ENCODE results near the gene SFTA2.

SFTA2 gene

DNA sequence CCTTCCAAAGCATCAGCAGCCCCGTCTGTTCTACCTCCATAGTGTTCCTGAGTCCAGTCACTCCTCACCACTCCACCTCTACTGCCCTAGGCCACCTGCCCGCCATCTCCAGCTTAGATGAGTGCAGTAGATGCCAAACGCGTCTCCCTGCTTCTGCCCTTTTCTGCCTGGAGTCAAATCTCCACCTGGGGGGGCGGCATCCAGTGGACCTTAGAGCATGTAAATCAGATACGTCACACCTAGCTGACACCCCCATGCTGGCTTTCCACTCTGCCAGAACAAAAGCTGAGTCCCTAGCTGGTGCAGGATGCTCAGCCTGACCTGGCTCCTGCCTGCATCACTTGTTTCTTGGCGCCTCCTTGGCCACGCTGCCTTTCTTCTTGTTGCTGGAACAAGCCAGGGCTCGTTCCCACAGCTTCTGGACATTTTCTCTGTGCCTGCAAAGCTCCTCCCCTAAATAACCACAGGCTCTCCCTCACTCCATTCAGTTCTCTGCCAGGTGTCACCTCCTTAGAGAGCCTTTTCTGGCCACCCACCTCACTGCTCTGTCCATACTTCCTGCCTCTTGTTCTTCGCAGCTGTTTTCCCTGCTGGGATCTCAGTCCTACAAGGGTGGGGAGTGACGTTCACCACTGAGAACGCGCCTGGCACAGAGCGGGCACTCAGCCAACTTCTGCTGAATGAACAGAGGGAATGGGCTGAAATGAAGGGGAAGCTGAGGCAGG is 41.9 kb downstream of the SFTA2 start:
- no peak for DNase-seq (ENCODE audit: low read depth)

GRCh38 chr6:30889496-30889885 is 42.5 kb downstream of the SFTA2 start:
- no peak for DNase-seq (ENCODE audit: low read depth)

DNA sequence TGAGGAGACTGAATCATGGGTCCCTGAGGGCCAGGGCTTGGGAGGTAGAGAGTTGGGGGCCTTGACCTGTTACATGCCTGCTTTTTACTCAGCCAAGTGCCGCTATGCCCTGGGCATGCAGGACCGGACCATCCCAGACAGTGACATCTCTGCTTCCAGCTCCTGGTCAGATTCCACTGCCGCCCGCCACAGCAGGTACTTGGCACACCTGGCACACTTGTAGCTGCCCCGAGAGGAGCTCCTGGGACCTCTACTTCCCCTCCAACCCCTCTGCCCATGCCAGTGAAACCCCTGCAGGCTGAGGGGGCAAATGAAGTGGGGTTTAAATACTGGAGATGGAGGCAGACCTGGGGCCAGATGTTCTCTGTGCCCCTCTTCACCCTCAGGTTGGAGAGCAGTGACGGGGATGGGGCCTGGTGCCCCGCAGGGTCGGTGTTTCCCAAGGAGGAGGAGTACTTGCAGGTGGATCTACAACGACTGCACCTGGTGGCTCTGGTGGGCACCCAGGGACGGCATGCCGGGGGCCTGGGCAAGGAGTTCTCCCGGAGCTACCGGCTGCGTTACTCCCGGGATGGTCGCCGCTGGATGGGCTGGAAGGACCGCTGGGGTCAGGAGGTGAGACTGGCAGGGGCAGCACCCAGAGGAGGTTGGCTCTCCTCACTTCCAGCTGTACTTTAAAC is 43.0 kb downstream of the SFTA2 start:
- no peak for DNase-seq (ENCODE audit: low read depth)

DNA sequence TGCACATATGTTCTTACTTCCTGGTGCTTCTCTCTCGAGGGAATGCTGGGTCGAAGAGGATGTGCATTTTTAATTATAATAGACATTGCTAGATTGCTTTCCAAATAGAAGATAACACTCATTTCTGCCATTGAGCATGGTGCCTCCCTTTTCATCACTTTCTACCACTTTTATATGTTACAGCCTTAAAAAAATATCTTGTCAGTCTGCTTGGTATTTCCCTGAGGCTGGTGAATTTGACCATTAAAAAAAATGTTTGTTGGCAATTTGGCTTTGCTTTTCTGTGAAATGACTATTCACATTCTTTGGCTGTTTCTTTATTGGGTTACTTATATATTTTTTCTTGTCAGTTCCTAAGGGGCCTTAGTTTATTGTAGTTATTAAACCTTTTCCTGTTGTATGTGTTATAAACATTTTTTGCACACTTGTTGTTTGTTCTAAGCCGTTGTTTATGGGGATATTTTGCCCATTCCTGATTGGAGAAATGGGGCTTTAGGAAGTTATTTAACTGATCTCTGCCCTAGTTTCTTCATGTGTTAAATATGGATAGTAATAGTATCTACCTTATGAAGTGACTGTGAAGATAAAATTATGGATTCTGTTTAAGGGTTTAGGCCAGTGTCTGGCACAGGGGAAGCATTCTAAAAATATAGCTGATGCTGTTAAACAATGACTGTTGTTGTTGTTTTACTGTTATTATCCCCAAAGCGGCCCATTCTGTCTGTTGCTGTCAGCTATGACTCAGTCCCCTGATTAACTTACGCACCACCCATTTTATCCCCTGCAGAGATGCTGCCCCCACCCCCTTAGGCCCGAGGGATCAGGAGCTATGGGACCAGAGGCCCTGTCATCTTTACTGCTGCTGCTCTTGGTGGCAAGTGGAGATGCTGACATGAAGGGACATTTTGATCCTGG is 43.8 kb downstream of the SFTA2 start:
- no peak for DNase-seq (ENCODE audit: low read depth)

GRCh38 chr6:30886897-30887255 is 45.1 kb downstream of the SFTA2 start:
- DNase-seq (ENCODE audit: low read depth) = no peak

- no peak for DNase-seq (ENCODE audit: low read depth)
Measured at GRCh38 chr6:30885999-30886896, 45.7 kb downstream of the SFTA2 start.

DNA sequence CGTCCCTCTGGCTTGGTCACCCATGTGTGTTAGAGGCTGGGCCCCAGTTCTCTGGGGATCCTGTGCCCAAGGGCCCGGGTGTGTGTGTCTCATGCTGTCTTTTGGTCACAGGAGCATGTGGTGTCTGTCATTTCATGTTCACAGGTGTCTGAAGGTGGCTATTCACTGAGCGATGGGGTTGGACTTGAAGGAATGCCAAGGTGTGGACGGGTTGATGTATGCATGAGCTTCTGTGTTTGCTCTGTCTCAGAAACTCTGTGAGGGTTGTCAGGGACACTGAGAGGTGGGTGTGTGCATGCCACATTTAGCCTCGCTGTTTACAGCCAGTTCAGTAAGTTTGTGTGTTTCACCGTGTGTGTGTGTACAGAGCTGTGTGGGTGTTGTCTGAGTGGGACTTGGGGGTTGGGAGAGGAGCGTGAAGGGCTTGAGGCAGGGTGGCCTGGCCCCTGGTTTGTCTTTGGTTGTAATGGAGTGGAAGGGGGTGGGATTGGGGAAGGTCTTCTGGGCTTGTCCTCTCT is 46.4 kb downstream of the SFTA2 start:
- DNase-seq (ENCODE audit: low read depth) = no peak

GRCh38 chr6:30884521-30885480 is 47.2 kb downstream of the SFTA2 start:
- DNase-seq (ENCODE audit: low read depth) = no peak

GRCh38 chr6:30883685-30884520 is 48.1 kb downstream of the SFTA2 start, which contains the start of gene DDR1:
DDR1 (plus strand) TSS chr6:30884519; CDS start chr6:30888730, 4,211 bp downstream.
- DNase-seq (ENCODE audit: low read depth) = peak; percentile 12

DNA sequence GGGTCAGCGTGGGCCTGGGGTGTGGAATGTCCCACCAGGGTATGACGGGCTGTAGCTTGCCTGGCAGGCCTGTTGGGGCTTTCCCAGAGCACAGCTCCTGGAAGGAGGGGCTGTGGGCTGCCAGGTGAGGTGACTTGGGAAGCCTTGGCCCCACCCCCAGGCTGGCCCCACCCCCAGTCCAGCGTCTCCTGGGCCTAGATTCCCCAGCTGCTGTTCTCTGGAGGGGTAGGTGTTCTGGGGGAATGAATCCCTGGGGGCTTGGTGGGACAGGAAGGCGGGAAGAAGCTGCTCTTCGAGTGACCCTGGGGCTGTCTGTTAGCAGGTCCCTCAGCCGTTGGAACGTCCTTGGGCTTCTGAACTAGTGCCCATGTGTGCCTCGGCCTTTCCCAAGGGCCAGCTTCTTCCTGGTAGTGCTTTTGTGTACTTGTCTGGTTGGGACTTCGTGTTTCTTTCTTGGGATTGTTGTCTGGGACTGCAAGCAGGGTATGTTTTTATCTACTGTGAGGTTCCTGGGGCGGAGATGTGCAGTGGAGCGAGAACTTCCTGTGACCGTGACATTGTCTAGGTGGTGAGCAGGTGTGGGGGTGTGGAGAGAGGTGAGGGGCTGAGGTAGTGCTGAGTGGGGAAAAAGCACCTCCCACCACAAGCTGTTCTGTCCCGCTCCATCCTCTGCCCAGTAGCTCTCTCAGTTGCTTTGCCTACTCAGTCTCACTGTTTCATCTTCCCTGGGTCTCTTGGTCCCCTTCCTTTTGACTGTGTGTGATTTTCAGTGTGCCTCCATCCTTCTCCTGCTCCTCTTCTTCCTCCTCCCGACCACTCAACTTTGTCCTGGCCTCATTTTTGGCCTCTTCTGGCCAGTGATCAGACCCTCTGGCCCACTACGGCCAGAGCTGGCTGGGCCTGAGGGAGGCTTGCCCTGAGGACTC is 48.9 kb downstream of the SFTA2 start:
- DNase-seq (ENCODE audit: low read depth) = no peak

DNA sequence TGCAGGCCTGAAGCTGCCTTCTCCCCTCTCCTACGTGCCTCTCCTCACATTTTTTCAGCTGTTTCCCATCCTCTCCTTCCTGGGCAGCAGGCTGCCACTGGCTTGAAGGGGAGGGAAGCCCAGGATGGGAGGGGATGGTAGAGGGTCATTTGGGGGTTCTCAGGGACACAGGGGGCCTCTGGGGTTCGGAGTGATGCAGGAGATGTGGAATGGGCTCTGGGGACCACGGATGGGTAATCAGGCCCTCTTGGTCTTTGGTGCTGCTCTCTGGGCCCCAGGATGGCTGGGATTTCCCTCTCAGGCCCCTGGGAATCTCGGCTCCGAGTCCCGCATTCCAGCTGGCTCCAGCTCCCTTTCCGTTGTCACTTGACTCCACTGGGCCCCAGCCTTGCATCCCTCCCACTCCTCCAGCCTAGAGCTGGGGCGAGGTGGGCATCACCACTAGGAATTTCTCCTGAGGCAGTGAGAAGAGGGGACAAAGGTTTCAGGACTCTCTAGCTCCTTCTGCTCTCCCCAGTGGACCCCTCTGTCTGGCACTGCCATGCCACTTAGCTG is 49.7 kb downstream of the SFTA2 start:
- DNase-seq (ENCODE audit: low read depth) = no peak

DNA sequence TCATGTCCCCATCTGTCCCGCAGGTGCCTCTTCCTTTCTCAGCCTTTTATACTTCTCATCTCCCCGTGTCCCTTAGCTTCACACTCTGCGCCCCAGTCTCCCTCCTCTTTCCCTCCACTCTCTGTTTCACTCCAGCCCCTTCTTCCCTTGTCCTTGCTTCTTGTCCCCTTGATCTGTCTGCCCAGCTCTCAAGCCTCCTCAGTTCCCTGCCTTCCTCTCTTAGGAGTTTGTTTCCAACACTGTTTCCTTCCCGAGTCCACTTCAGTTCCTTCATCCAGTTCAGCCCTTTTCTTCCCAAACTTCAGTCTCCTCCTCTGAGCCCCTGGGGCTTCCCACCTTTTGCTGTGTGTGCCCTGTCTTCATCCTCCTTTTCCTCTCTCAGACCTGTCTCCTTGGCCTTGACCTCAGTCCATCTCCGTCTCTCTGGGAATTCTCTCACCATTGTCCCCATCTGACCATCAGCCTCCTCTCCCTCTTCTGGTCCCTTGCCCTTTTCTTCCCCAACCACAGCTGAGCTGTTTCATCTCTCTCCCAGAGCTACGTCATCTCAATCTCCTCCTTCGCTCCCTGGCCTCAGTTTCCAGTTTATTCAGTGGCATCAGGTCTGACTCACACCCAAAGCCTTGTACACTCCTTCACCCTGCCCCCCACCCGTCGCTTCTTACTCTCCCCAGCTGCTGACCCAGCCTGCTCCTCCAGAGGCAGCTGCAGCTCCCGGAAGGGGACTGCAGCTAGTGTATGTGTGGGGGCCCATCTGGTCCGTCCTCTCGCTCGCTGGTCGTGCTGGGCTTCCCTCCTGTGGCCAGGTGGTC is 50.4 kb downstream of the SFTA2 start:
- DNase-seq (ENCODE audit: low read depth) = no peak
